H1 (cell line): ENCODE measurements around the gene TRIM28. TPM values are rescaled to one million over a fixed set of nuclear protein-coding genes. Genes with fewer than 3 reads are reported as not detected.

Source experiments
- SP1 ChIP-seq: IDR thresholded peaks from 2 replicates; pipeline ENCODE4 v1.6.1; 2011; ENCODE audit warnings: low read depth, low read length
- SRF ChIP-seq: IDR thresholded peaks from 2 replicates; pipeline ENCODE4 v1.6.1; 2011; ENCODE audit warnings: mild to moderate bottlenecking, low read depth, low read length, moderate library complexity
- TAF1 ChIP-seq: IDR thresholded peaks from 2 replicates; pipeline ENCODE4 v1.6.1; 2011; ENCODE audit warnings: mild to moderate bottlenecking, low read depth, low read length
- TCF12 ChIP-seq: IDR thresholded peaks from 2 replicates; pipeline ENCODE4 v1.6.1; 2011; ENCODE audit warnings: low read depth, mild to moderate bottlenecking, low read length
- polyA plus RNA-seq, 7 experiments: library from polyadenylated mRNA; depleted of rRNA in 3 of 7; stranded (reverse) in 5 of 7; unstranded in 2 of 7; fragments of >200 nt in 5 of 7; fragments of 200-250 nt in 2 of 7; gene quantifications; 1 replicate in 5 of 7; 2 replicates in 1 of 7; 4 replicates in 1 of 7; pipeline versions ENCODE4 v1.2.1 to v1.2.3, GENCODE V29; 2011 to 2013; ENCODE audit warnings: missing spikeins in 2 of 7, mixed read lengths in 2 of 7
- total RNA-seq: library from RNA; stranded (reverse); fragmentation: NEBNext Ultra II Directional; extraction: Animal tissue kit (Norgen Biotek cat#: 25700); gene quantifications from 2 replicates; pipeline ENCODE4 v1.2.1, GENCODE V29; 2021
- TF ChIP-seq, protein P1 (sequence below): IDR thresholded peaks from 2 replicates; pipeline ENCODE4 v1.6.1; 2011; ENCODE audit warnings: low read depth, mild to moderate bottlenecking, low read length; ENCODE audit not compliant: insufficient read depth

The TRIM28 gene
- total and polyA plus RNA-seq, 2 of the 8 experiments (the other 6 are each of a cell fraction or from before 2014, with no cell fraction given), result 1,433 to 1,442 TPM

GRCh38 chr19:58531034-58531840 lies 12.6 kb upstream of the TRIM28 start (continued):
- TF ChIP-seq TCF12 (no peak), SP1 (no peak), SRF (no peak), TAF1 (no peak)
- TF ChIP-seq, protein P1, sequence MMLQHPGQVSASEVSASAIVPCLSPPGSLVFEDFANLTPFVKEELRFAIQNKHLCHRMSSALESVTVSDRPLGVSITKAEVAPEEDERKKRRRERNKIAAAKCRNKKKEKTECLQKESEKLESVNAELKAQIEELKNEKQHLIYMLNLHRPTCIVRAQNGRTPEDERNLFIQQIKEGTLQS, result no peak
